HFF-Myc (cell line): ENCODE data around the gene PIGN.
"Not testable (repeated sequence)": the region's sequence is repeated elsewhere in the genome, so short reads cannot be mapped to it uniquely, and the experiment has no call there.

Source experiments
- DNase-seq: peaks from one replicate; pipeline ENCODE4 v3.0.0-alpha.2; 2011; ENCODE audit warnings: low read depth; ENCODE audit errors: extremely low read depth
- H3K4me3 ChIP-seq: replicated peaks from 2 replicates; pipeline ENCODE4 v1.5.1; 2011; ENCODE audit warnings: low read depth, mild to moderate bottlenecking, control low read depth, low read length
- TF ChIP-seq, protein P1 (sequence below): IDR thresholded peaks from 2 replicates; pipeline ENCODE4 v1.5.1; 2012; ENCODE audit warnings: mild to moderate bottlenecking, low read depth, low read length, control low read depth; ENCODE audit errors: missing control alignments

Gene PIGN

DNA sequence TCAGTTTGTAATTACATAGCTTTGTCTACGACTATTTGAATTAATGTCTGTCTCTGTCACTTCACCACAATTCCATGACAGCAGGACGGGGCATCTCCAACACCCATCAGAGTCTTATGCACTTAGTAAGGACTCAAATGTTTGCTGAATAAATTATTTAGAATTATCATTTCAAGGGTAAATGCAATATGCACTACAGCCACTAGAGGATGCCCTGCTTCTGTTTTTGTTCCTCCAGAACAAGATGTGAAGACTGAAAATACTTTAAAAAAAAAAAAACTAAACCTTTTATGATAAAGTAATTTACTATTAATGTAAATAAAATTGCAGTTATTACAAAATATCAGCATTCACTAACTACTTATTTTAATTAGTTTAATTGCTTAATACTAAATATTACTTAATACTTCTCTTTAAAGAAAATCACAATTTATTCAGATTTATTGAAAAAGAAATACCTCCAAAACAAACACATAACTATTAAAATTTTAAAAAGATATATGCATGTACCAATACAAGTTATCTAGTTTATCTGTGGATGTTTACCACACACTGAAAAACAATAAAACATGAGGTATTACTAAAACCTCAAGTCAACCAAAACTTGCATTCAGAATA is 3.2 kb downstream of the PIGN start:
- H3K4me3 ChIP-seq: no peak overlapping the region
- DNase-seq: peak; percentile 38
- TF ChIP-seq, protein P1, sequence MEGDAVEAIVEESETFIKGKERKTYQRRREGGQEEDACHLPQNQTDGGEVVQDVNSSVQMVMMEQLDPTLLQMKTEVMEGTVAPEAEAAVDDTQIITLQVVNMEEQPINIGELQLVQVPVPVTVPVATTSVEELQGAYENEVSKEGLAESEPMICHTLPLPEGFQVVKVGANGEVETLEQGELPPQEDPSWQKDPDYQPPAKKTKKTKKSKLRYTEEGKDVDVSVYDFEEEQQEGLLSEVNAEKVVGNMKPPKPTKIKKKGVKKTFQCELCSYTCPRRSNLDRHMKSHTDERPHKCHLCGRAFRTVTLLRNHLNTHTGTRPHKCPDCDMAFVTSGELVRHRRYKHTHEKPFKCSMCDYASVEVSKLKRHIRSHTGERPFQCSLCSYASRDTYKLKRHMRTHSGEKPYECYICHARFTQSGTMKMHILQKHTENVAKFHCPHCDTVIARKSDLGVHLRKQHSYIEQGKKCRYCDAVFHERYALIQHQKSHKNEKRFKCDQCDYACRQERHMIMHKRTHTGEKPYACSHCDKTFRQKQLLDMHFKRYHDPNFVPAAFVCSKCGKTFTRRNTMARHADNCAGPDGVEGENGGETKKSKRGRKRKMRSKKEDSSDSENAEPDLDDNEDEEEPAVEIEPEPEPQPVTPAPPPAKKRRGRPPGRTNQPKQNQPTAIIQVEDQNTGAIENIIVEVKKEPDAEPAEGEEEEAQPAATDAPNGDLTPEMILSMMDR: peak; percentile 81

DNA sequence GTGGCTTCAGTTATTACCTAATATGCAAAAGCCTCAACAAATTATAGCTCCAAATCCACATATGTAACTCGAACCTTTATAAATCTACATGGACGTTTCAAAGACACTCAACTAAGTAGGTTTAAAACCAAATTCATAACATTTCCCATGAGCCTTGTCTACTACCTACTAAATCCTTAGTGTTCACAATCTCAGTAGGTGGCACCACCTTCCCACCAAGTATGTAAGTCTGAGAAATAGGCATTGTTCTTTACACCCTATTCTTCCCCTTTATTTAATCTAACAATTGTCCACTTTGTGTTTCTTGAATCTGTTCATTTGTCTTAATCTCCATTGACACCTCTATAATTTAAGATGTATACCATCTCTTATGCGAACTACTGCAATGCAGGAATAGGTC is 4.6 kb downstream of the PIGN start:
- no peak overlapping the region for H3K4me3 ChIP-seq
- no peak for DNase-seq
- TF ChIP-seq, protein P1: no peak

DNA sequence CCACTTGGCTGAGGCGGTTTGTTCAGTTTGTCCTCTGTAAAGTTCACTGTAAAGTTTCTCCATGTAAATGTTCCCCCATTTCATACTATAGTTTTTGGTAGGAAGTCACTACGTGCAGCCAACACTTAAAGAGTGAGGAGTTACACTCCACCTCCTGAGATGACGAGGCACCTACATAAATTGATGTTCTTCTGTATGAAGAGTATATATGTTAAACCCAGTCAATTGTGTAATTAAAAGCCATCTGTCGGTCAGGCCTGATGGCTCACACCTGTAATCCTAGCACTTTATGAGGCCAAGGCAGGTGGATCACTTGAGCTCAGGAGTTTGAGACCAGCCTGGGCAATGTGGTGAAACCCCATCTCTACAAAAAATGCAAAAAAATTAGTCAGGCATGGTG is 7.6 kb downstream of the PIGN start:
- TF ChIP-seq, protein P1: no peak
- no peak overlapping the region for H3K4me3 ChIP-seq
- DNase-seq: no peak

GRCh38 chr18:62177271-62177670 is 9.6 kb downstream of the PIGN start:
- no peak for DNase-seq
- H3K4me3 ChIP-seq: no peak overlapping the region
- TF ChIP-seq, protein P1: no peak

DNA sequence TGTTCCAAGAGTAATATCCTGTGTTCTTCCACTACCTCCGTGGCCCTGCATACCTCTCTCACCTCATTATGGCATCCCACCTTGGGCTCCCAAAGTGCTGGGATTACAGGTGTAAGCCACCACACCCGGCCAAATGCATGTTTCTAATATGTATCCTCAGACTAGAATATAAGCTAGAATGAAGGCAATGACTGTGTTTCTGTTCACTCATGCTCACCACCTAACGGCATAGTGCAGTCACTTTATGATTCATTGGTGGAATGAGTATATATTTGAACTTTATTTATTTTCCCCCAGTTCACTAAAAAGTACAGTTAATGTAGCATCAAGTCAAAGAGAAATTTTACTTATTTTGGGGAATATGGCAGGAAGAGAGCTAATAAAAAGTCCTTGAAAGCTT is 11.3 kb downstream of the PIGN start:
- TF ChIP-seq, protein P1: no peak
- no peak overlapping the region for H3K4me3 ChIP-seq
- DNase-seq: no peak

DNA sequence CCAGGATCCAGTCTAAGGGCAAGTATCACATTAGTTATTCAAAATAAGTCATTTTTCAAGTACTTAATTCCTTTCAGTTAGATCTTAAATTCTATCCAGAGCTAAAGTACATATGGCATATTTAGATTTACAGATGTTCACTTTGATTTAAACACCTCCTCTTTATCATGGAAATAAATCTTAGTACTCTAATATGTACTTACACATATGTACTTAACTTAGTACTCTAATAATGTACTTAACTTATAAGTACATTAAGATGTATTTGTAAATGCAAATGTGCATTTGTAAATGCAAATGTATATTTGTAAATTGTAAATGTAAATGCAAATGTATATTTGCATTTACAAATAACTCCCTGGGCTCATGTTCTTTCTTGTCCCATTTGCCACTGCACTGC is 14.6 kb downstream of the PIGN start:
- DNase-seq: no peak
- H3K4me3 ChIP-seq: no peak overlapping the region
- TF ChIP-seq, protein P1: no peak

GRCh38 chr18:62170857-62171256 is 16.0 kb downstream of the PIGN start:
- TF ChIP-seq, protein P1: no peak
- no peak for DNase-seq
- no peak overlapping the region for H3K4me3 ChIP-seq

DNA sequence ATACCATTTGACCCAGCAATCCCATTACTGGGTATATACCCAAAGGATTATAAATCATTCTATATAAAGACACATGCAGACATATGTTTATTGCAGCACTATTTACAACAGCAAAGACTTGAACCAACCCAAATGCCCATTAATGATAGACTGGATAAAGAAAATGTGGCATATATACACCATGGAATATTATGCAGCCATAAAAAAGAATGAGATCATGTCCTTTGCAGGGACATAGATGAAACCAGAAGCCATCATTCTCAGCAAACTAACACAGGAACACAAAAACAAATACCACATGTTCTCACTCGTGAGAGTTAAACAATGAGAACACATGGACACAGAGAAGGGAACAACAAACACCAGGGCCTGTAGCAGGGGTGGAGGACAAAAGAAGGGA is 20.3 kb downstream of the PIGN start:
- DNase-seq, H3K4me3 ChIP-seq: not testable (repeated sequence)
